HepG2 (cell line): ENCODE measurements around the gene FOSL2. TPM values are rescaled to one million over a fixed set of nuclear protein-coding genes. Genes with fewer than 3 reads are reported as not detected.

Experiments
- ATAC-seq: fragments of 200-7000 bp; cut with Tn5 transposase; 3 replicates; pipeline ENCODE4 v1.9.1; 2020; ENCODE audit warnings: mild to moderate bottlenecking, moderate library complexity
- BruUV-seq: library from RNA; stranded (reverse); fragments of 400-500 nt; replicated peaks from 2 replicates; lab custom pipeline; 2021; lab: Mats Ljungman, UMichigan
- CTCF ChIA-PET: fragments of 300-600 bp; formaldehyde crosslinking; extraction: SDS; loops from one replicate; lab custom pipeline; 2021; ENCODE audit warnings: low total read pairs, inconsistent platforms, low intra/inter-chr PET ratio; lab: Yijun Ruan, JAX
- POLR2A ChIA-PET: fragments of 350-600 bp; sonication (Branson Sonifier 250); formaldehyde crosslinking; loops from one replicate; lab custom pipeline; 2020; ENCODE audit warnings: antibody characterized with exemption, inconsistent platforms; lab: Yijun Ruan, JAX
- DNase-seq: peaks from one replicate; pipeline ENCODE4 v3.0.0-alpha.2; 2015; ENCODE audit warnings: low spot score
- FAIRE-seq: peaks from 3 replicates; lab custom pipeline; 2011; peaks lifted over from hg19 to GRCh38; lab: Jason Lieb, UNC
- H2AFZ ChIP-seq: one replicate; pipeline ENCODE4 v1.6.1; 2011; ENCODE audit warnings: low read length, inconsistent platforms
- H3K27ac ChIP-seq: fragments of 300-600 bp; 3 replicates; pipeline ENCODE4 v1.8.0; 2011; ENCODE audit warnings: mixed run types, mild to moderate bottlenecking, mixed read lengths, low read length, inconsistent platforms; ENCODE audit not compliant: insufficient read depth; ENCODE audit errors: extremely low read length
- H3K27me3 ChIP-seq, 2 experiments: fragments of 200-600 bp in 1 of 2; 2 replicates in 1 of 2; 3 replicates in 1 of 2; pipeline versions ENCODE4 v1.6.0 to v1.8.0; 2011; ENCODE audit warnings: low read length in 2 of 2, mild to moderate bottlenecking in 2 of 2, moderate library complexity in 2 of 2, inconsistent platforms in 1 of 2; ENCODE audit not compliant: insufficient read depth in 2 of 2, control insufficient read depth in 1 of 2
- H3K36me3 ChIP-seq, 2 experiments: fragments of 200-600 bp in 1 of 2; replicated peaks in 1 of 2; 2 replicates in 1 of 2; 3 replicates in 1 of 2; pipeline versions ENCODE4 v1.5.1 to v1.8.0; 2011; ENCODE audit warnings: low read length in 2 of 2, inconsistent platforms in 1 of 2; ENCODE audit not compliant: insufficient read depth in 2 of 2, control insufficient read depth in 1 of 2
- H3K4me1 ChIP-seq: 2 replicates; pipeline ENCODE4 v1.5.1; 2012; ENCODE audit warnings: low read length, inconsistent platforms; ENCODE audit not compliant: insufficient read depth
- H3K4me2 ChIP-seq: 2 replicates; pipeline ENCODE4 v1.6.0; 2011; ENCODE audit warnings: low read depth, low read length, inconsistent platforms
- H3K4me3 ChIP-seq, 3 experiments: fragments of 200-600 bp in 1 of 3; sonication (generic), shearing (Covaris generic) in 1 of 3; replicated peaks in 1 of 3; 2 replicates each; pipeline ENCODE4 v1.5.1; 2011 to 2016; ENCODE audit warnings: low read length in 3 of 3, inconsistent platforms in 2 of 3, low read depth in 2 of 3, mild to moderate bottlenecking in 2 of 3, control low read depth in 1 of 3, mixed read lengths in 1 of 3; ENCODE audit not compliant: insufficient read depth in 1 of 3
- H3K79me2 ChIP-seq: one replicate; pipeline ENCODE4 v1.6.1; 2011; ENCODE audit warnings: low read length, inconsistent platforms; ENCODE audit not compliant: insufficient read depth
- H3K9ac ChIP-seq: 2 replicates; pipeline ENCODE4 v1.6.0; 2011; ENCODE audit warnings: mild to moderate bottlenecking, low read depth, low read length, inconsistent platforms; ENCODE audit not compliant: insufficient read depth
- H3K9me3 ChIP-seq: 2 replicates; pipeline ENCODE4 v1.5.1; 2012; ENCODE audit warnings: mild to moderate bottlenecking, low read length
- H4K20me1 ChIP-seq: 2 replicates; pipeline ENCODE4 v1.6.0; 2011; ENCODE audit warnings: inconsistent platforms, mild to moderate bottlenecking, low read length, moderate library complexity; ENCODE audit not compliant: insufficient read depth
- ZNF263 ChIP-seq: sonication (generic); formaldehyde crosslinking; IDR thresholded peaks from 2 replicates; pipeline ENCODE4 v1.4.0; 2020; ENCODE audit warnings: missing genetic modification reagents
- WGBS: methylation state at CpG from one replicate; pipeline ENCODE4 v1.1.6; 2017; ENCODE audit warnings: low lambda C conversion rate; 5-methylcytosine and 5-hydroxymethylcytosine counted together
- in situ Hi-C: cut with HindIII; loops from 2 replicates; pipeline ENCODE4 v1.10.0; 2017; ENCODE audit warnings: low pct_unique_long_range_greater_than_20kb; ENCODE audit not compliant: extremely low pct_ligation_motif_present
- intact Hi-C: fragments of 100-400 bp; cut with micrococcal nuclease; formaldehyde crosslinking; loops from one replicate; pipeline ENCODE4 v1.10.0; 2022; ENCODE audit not compliant: unreplicated experiment
- polyA plus RNA-seq, 8 experiments: library from polyadenylated mRNA; depleted of rRNA in 3 of 8; stranded (reverse) in 7 of 8; unstranded in 1 of 8; fragments of >200 nt; fragmentation: Illumina TruSeq in 4 of 8; extraction: Trizol in 4 of 8; gene quantifications; 2 replicates each; pipeline versions ENCODE4 v1.2.1 to v1.2.3, GENCODE V29; 2011 to 2016; ENCODE audit warnings: low read depth in 4 of 8, missing spikeins in 1 of 8, mixed read lengths in 1 of 8; ENCODE audit not compliant: insufficient read depth in 1 of 8
- total RNA-seq, 5 experiments: library from RNA; depleted of rRNA; stranded (reverse); fragments of >200 nt; fragmentation: Illumina TruSeq; extraction: Trizol; gene quantifications; 2 replicates each; pipeline ENCODE4 v1.2.3, GENCODE V29; 2016; ENCODE audit warnings: low read depth in 1 of 5
- TF ChIP-seq, protein P1 (sequence below): sonication (generic); formaldehyde crosslinking; IDR thresholded peaks from 2 replicates; pipeline ENCODE4 v1.8.1; 2023; ENCODE audit warnings: mild to moderate bottlenecking, missing genetic modification reagents
- TF ChIP-seq, protein P2 (sequence below): sonication (generic); formaldehyde crosslinking; IDR thresholded peaks from 2 replicates; pipeline ENCODE4 v1.5.0; 2020; ENCODE audit warnings: missing genetic modification reagents
- TF ChIP-seq, protein P3 (sequence below): sonication (generic); formaldehyde crosslinking; IDR thresholded peaks from one replicate; pipeline ENCODE4 v1.5.1; 2020; ENCODE audit warnings: mild to moderate bottlenecking, missing genetic modification reagents; ENCODE audit errors: not compliant biosample characterization
- TF ChIP-seq, protein P4 (sequence below): fragments of 450-650 bp; IDR thresholded peaks from 2 replicates; pipeline ENCODE4 v1.6.1; 2017; ENCODE audit warnings: mild to moderate bottlenecking
- TF ChIP-seq, protein P5 (sequence below): sonication (generic); formaldehyde crosslinking; IDR thresholded peaks from 2 replicates; pipeline ENCODE4 v1.5.0; 2020; ENCODE audit warnings: mild to moderate bottlenecking, missing genetic modification reagents

The FOSL2 gene
- total and polyA plus RNA-seq, 2 of the 13 experiments (the other 11 are each of a cell fraction or from before 2014, with no cell fraction given) = 3.4 to 18.1 TPM

DNA sequence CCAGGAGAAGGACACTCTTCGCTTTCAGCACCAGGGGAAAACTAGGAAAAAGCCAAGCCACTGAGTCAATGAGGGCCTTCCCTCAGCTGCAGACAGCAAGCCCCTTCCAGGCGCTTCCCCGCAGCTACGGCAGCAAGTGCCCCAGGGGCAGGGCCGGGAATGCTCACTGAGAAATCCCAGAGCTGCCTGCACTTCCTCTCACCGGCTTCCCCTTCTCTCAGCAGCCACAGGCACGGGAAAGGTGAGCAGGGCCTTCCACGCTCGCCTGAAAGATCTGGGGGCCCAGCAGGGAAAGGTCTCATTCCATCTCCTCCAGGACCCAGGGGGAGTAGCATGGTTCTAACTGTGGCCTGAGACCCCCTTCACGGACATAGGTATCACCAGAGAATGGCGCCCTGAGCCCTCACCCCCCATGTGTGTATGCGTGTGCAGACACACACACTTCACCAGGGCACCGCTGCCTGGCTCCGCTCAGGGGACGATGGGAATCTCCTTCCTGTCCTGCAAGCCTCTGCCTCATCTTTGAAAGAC is 29.6 kb upstream of the FOSL2 start:
- POLR2A ChIA-PET = no interaction called here
- ATAC-seq (no peak), DNase-seq (no peak), FAIRE-seq (no peak)
- H3K4me1 ChIP-seq = peaks cover 47% of the 10 kb centered on the region
- H3K27me3 ChIP-seq = peaks cover 3 to 44% of the 10 kb centered on the region in 2 experiments; a peak in 4 of 5 replicates
- in situ Hi-C loops (no loop called here), intact Hi-C loops (no loop called here)
- WGBS = 38% methylated on average over 15 of the region's 15 CpGs
- H2AFZ ChIP-seq = no peak overlapping the region
- no peak overlapping the region for H3K9ac ChIP-seq
- H4K20me1 ChIP-seq = no peaks in the 10 kb centered on the region
- H3K36me3 ChIP-seq = no peaks in the 10 kb centered on the region
- H3K4me2 ChIP-seq = no peak overlapping the region
- no peaks in the 10 kb centered on the region for H3K79me2 ChIP-seq
- CTCF ChIA-PET = no interaction called here
- H3K9me3 ChIP-seq = no peaks in the 10 kb centered on the region
- H3K27ac ChIP-seq = no peak overlapping the region
- H3K4me3 ChIP-seq = no peak overlapping the region
- BruUV-seq = no TSS peak
- TF ChIP-seq, protein P1, sequence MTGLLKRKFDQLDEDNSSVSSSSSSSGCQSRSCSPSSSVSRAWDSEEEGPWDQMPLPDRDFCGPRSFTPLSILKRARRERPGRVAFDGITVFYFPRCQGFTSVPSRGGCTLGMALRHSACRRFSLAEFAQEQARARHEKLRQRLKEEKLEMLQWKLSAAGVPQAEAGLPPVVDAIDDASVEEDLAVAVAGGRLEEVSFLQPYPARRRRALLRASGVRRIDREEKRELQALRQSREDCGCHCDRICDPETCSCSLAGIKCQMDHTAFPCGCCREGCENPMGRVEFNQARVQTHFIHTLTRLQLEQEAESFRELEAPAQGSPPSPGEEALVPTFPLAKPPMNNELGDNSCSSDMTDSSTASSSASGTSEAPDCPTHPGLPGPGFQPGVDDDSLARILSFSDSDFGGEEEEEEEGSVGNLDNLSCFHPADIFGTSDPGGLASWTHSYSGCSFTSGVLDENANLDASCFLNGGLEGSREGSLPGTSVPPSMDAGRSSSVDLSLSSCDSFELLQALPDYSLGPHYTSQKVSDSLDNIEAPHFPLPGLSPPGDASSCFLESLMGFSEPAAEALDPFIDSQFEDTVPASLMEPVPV = no peak
- no peak for TF ChIP-seq ZNF263 (CRISPR knock-in tag)
- TF ChIP-seq, protein P2, sequence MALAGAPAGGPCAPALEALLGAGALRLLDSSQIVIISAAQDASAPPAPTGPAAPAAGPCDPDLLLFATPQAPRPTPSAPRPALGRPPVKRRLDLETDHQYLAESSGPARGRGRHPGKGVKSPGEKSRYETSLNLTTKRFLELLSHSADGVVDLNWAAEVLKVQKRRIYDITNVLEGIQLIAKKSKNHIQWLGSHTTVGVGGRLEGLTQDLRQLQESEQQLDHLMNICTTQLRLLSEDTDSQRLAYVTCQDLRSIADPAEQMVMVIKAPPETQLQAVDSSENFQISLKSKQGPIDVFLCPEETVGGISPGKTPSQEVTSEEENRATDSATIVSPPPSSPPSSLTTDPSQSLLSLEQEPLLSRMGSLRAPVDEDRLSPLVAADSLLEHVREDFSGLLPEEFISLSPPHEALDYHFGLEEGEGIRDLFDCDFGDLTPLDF = no peak
- TF ChIP-seq, protein P3, sequence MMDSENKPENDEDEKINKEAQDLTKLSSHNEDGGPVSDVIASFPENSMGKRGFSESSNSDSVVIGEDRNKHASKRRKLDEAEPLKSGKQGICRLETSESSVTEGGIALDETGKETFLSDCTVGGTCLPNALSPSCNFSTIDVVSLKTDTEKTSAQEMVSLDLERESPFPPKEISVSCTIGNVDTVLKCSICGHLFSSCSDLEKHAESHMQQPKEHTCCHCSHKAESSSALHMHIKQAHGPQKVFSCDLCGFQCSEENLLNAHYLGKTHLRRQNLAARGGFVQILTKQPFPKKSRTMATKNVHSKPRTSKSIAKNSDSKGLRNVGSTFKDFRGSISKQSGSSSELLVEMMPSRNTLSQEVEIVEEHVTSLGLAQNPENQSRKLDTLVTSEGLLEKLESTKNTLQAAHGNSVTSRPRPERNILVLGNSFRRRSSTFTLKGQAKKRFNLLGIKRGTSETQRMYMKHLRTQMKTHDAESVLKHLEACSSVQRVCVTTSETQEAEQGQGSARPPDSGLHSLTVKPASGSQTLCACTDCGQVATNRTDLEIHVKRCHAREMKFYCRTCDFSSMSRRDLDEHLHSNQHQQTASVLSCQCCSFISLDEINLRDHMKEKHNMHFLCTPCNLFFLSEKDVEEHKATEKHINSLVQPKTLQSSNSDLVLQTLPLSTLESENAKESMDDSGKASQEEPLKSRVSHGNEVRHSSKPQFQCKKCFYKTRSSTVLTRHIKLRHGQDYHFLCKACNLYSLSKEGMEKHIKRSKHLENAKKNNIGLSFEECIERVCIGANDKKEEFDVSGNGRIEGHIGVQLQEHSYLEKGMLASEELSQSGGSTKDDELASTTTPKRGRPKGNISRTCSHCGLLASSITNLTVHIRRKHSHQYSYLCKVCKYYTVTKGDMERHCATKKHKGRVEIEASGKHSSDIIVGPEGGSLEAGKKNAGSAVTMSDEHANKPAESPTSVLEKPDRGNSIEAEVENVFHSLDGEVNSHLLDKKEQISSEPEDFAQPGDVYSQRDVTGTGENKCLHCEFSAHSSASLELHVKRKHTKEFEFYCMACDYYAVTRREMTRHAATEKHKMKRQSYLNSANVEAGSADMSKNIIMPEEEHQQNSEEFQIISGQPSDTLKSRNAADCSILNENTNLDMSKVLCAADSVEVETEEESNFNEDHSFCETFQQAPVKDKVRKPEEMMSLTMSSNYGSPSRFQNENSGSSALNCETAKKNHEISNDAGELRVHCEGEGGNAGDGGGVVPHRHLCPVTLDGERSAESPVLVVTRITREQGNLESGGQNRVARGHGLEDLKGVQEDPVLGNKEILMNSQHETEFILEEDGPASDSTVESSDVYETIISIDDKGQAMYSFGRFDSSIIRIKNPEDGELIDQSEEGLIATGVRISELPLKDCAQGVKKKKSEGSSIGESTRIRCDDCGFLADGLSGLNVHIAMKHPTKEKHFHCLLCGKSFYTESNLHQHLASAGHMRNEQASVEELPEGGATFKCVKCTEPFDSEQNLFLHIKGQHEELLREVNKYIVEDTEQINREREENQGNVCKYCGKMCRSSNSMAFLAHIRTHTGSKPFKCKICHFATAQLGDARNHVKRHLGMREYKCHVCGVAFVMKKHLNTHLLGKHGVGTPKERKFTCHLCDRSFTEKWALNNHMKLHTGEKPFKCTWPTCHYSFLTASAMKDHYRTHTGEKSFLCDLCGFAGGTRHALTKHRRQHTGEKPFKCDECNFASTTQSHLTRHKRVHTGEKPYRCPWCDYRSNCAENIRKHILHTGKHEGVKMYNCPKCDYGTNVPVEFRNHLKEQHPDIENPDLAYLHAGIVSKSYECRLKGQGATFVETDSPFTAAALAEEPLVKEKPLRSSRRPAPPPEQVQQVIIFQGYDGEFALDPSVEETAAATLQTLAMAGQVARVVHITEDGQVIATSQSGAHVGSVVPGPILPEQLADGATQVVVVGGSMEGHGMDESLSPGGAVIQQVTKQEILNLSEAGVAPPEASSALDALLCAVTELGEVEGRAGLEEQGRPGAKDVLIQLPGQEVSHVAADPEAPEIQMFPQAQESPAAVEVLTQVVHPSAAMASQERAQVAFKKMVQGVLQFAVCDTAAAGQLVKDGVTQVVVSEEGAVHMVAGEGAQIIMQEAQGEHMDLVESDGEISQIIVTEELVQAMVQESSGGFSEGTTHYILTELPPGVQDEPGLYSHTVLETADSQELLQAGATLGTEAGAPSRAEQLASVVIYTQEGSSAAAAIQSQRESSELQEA = no peak
- TF ChIP-seq, protein P4, sequence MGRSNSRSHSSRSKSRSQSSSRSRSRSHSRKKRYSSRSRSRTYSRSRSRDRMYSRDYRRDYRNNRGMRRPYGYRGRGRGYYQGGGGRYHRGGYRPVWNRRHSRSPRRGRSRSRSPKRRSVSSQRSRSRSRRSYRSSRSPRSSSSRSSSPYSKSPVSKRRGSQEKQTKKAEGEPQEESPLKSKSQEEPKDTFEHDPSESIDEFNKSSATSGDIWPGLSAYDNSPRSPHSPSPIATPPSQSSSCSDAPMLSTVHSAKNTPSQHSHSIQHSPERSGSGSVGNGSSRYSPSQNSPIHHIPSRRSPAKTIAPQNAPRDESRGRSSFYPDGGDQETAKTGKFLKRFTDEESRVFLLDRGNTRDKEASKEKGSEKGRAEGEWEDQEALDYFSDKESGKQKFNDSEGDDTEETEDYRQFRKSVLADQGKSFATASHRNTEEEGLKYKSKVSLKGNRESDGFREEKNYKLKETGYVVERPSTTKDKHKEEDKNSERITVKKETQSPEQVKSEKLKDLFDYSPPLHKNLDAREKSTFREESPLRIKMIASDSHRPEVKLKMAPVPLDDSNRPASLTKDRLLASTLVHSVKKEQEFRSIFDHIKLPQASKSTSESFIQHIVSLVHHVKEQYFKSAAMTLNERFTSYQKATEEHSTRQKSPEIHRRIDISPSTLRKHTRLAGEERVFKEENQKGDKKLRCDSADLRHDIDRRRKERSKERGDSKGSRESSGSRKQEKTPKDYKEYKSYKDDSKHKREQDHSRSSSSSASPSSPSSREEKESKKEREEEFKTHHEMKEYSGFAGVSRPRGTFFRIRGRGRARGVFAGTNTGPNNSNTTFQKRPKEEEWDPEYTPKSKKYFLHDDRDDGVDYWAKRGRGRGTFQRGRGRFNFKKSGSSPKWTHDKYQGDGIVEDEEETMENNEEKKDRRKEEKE = no peak
- TF ChIP-seq, protein P5, sequence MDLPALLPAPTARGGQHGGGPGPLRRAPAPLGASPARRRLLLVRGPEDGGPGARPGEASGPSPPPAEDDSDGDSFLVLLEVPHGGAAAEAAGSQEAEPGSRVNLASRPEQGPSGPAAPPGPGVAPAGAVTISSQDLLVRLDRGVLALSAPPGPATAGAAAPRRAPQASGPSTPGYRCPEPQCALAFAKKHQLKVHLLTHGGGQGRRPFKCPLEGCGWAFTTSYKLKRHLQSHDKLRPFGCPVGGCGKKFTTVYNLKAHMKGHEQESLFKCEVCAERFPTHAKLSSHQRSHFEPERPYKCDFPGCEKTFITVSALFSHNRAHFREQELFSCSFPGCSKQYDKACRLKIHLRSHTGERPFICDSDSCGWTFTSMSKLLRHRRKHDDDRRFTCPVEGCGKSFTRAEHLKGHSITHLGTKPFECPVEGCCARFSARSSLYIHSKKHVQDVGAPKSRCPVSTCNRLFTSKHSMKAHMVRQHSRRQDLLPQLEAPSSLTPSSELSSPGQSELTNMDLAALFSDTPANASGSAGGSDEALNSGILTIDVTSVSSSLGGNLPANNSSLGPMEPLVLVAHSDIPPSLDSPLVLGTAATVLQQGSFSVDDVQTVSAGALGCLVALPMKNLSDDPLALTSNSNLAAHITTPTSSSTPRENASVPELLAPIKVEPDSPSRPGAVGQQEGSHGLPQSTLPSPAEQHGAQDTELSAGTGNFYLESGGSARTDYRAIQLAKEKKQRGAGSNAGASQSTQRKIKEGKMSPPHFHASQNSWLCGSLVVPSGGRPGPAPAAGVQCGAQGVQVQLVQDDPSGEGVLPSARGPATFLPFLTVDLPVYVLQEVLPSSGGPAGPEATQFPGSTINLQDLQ (CRISPR knock-in tag) = no peak
